ENCODE data around the gene RNF145.

Gene RNF145

GRCh38 chr5:159189310-159189709, 20.0 kb downstream of the RNF145 start:
- no peak for DNase-seq
- no peak for TF ChIP-seq GATA1 (IDR thresholded peaks at IDR 0.05; ENCODE audit: low read depth, low read length)

GRCh38 chr5:159187719-159188118, 21.6 kb downstream of the RNF145 start:
- DNase-seq, result no peak
- TF ChIP-seq GATA1 (IDR thresholded peaks at IDR 0.05; ENCODE audit: low read depth, low read length) (no peak), POLR2A (IDR thresholded peaks at IDR 0.05; ENCODE audit: low read length) (no peak)

GRCh38 chr5:159186319-159186718, 23.0 kb downstream of the RNF145 start:
- TF ChIP-seq POLR2A (IDR thresholded peaks at IDR 0.05; ENCODE audit: low read length) (no peak), GATA1 (IDR thresholded peaks at IDR 0.05; ENCODE audit: low read depth, low read length) (no peak)
- no peak for DNase-seq

GRCh38 chr5:159185773-159186172, 23.6 kb downstream of the RNF145 start:
- no peak for DNase-seq
- TF ChIP-seq POLR2A (IDR thresholded peaks at IDR 0.05; ENCODE audit: low read length), result no peak
- no peak for TF ChIP-seq GATA1 (IDR thresholded peaks at IDR 0.05; ENCODE audit: low read depth, low read length)

- no peak for TF ChIP-seq POLR2A (IDR thresholded peaks at IDR 0.05; ENCODE audit: low read length)
- TF ChIP-seq GATA1 (IDR thresholded peaks at IDR 0.05; ENCODE audit: low read depth, low read length), result no peak
- DNase-seq, result peak; percentile 7 to 33
Observed at GRCh38 chr5:159184858-159185381, 24.4 kb downstream of the RNF145 start.

DNA sequence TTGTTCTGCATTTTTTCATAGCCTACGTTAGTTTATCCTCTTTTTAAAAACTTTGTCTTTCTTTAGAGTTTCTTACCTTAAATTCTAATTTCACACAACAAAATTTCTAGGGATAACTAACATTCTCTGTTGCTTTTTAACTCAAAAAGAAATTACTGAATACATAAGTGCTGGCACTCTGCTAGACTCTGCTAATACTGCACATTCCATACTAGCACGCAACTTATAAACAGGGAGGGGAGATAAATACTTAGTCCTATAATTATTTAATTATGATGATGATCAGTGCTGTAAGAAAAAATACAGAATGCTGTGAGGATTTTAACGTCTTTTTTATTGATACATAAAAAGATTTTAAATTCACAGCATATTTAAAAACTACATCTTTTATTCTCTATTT, 25.1 kb downstream of the RNF145 start:
- DNase-seq, result no peak
- no peak for TF ChIP-seq GATA1 (IDR thresholded peaks at IDR 0.05; ENCODE audit: low read depth, low read length)
- no peak for TF ChIP-seq POLR2A (IDR thresholded peaks at IDR 0.05; ENCODE audit: low read length)

DNA sequence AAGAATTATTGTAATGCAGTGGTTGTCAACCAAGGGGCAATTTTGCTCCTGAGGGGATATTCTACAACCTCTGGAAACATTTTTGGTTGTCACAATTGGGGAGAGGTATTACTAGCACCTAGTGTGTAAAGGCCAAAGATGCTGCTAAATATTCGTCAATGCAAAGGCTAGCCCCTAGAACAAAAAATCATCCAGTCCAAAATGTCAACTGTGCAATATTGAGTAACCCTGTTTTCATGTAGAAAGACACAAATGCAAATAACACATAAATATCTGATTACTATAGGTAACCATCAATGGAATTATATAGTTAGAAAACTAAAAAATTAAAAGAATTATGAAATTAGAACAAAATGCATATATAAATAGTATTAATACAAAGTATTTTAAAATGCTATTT, 26.1 kb downstream of the RNF145 start:
- TF ChIP-seq POLR2A (IDR thresholded peaks at IDR 0.05; ENCODE audit: low read length), result no peak
- TF ChIP-seq GATA1 (IDR thresholded peaks at IDR 0.05; ENCODE audit: low read depth, low read length), result no peak
- DNase-seq, result no peak

- DNase-seq, result no peak
- TF ChIP-seq GATA1 (IDR thresholded peaks at IDR 0.05; ENCODE audit: low read depth, low read length) (no peak), POLR2A (IDR thresholded peaks at IDR 0.05; ENCODE audit: low read length) (no peak)
Observed at GRCh38 chr5:159182691-159183090, 26.7 kb downstream of the RNF145 start.

DNA sequence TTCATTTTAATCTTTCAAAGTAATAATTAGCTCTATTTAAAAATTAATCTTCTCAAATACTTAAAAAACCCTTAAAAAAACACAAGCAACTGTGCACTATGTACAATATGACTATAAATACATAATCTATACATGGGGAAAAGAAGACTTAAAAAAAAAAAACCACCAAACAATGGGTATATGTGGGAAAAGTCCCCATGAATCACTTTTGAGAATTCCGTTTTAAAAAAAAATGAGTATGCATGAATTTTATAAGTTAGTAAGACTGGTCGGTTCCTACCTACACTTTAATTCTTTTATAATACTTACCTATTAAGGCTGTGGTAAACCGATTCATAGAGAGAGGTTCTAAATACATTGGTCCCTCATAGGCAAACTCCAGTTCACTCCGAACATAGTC, 27.7 kb downstream of the RNF145 start:
- TF ChIP-seq POLR2A (IDR thresholded peaks at IDR 0.05; ENCODE audit: low read length) (no peak), GATA1 (IDR thresholded peaks at IDR 0.05; ENCODE audit: low read depth, low read length) (no peak)
- DNase-seq, result no peak

- no peak for TF ChIP-seq POLR2A (IDR thresholded peaks at IDR 0.05; ENCODE audit: low read length)
- no peak for TF ChIP-seq GATA1 (IDR thresholded peaks at IDR 0.05; ENCODE audit: low read depth, low read length)
- DNase-seq, result no peak
Observed at GRCh38 chr5:159181152-159181551, 28.2 kb downstream of the RNF145 start.

DNA sequence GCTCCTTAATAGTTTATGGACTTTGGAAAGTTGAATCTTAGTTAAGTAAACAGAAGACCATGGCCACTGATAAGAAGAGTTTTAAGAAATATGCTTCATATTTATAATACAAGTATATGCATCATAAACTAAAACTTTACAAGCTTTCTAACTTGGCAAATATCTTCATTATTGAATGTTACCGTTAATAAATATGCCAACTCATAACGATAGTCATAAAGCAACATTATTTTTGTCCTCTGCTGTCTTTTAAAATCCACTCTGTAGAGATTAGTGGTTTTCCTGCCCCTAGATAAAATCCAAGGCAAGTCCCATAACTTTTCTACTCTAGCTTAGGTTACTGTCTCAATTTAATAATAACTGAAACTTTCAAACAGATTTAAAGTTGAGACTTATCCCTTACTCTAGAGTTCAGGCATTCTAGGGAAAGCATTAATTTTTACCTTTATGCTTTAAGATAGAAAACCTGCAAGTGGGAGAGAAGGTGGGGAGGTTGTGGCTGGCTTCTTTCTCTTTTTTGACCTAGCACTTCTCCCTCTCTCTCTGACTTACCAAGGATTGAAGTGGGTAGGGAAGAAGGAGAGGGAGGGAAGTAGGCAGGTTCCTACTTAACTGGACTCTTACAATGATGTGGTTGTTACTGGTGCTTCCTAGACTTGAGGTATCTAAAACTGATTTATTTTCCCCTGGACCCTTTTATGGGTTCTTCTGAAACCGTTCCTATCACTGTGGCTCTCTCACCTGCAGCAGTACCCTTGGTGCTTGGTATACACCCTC, 29.6 kb downstream of the RNF145 start:
- TF ChIP-seq POLR2A (IDR thresholded peaks at IDR 0.05; ENCODE audit: low read length), result no peak
- TF ChIP-seq GATA1 (IDR thresholded peaks at IDR 0.05; ENCODE audit: low read depth, low read length), result no peak
- no peak for DNase-seq

DNA sequence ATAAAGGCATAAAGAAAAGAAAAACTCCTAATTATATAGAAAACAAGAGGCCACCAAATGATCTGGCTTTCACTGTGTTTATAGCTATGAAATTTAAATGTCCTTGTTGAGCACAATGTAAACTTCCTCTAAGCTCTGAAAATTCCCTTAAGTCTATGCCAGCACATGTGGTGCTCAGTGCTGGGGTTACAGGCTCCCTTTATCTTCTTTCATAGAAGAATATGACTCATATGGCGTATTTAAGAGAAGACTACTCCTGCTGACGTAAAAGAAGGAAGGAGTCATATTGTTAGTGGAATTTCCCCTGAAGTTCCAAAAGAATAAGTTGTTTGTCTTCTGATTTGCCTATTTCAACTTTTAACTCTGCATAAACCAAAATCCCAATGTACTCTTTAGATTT, 30.4 kb downstream of the RNF145 start:
- peak; percentile 8 to 61 for DNase-seq
- TF ChIP-seq GATA1 (IDR thresholded peaks at IDR 0.05; ENCODE audit: low read depth, low read length) (no peak), POLR2A (IDR thresholded peaks at IDR 0.05; ENCODE audit: low read length) (peak; percentile 24)

GRCh38 chr5:159175547-159175946, 33.8 kb downstream of the RNF145 start:
- no peak for DNase-seq
- TF ChIP-seq GATA1 (IDR thresholded peaks at IDR 0.05; ENCODE audit: low read depth, low read length) (no peak), POLR2A (IDR thresholded peaks at IDR 0.05; ENCODE audit: low read length) (no peak)

DNA sequence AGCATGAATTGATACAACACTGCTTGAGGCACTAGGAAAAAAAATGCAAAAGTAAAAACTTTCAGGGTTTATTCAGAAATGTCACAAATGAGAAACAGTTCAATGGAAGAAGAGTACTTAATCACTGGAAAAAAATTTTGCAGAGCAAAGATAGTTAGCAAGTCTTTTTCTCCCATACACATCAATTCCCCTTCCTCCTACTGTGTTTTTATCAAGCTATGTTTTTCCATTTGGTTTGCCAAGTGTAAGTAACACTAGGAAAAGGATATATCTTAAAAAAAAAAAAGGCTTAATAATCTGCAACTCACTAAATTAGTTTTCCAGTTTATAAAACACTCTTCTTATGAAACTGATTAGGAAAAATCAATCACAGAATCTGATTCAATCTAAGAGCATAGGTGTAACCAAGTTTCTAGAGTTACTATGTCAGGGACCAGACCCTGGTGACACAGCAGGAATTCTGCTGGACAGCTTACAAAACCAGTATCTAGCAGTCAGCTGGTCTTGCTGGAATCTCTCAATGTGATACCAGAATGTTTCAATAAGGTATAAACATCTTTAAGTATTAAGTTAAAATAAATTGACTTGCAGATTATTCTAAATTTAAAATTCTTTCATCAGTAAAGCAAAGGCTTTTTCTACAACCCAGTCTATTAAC, 34.7 kb downstream of the RNF145 start:
- DNase-seq, result peak in 1 of 2 experiments; percentile 22
- TF ChIP-seq POLR2A (IDR thresholded peaks at IDR 0.05; ENCODE audit: low read length) (no peak), GATA1 (IDR thresholded peaks at IDR 0.05; ENCODE audit: low read depth, low read length) (no peak)

- no peak for DNase-seq
Observed at GRCh38 chr5:159171274-159171673, 38.1 kb downstream of the RNF145 start.

More at GRCh38 chr5:159171274-159171673, 38.1 kb downstream of the RNF145 start:
- TF ChIP-seq POLR2A (IDR thresholded peaks at IDR 0.05; ENCODE audit: low read length) (no peak), GATA1 (IDR thresholded peaks at IDR 0.05; ENCODE audit: low read depth, low read length) (no peak)
